Endothelial cell of umbilical vein (primary cell): ENCODE results near the gene DNAJB1. TPM values are rescaled to one million over a fixed set of nuclear protein-coding genes. Genes with fewer than 3 reads are reported as not detected.

Experiments
- BruUV-seq: library from RNA; stranded (reverse); fragments of 400-500 nt; replicated peaks from 2 replicates; lab custom pipeline; 2021; lab: Mats Ljungman, UMichigan
- CTCF ChIA-PET: fragments of 300-600, 350-600 bp; sonication (Branson Sonifier 250); formaldehyde crosslinking; loops from one replicate; lab custom pipeline; 2021; ENCODE audit warnings: antibody characterized with exemption, inconsistent platforms; lab: Charles Lee
- POLR2A ChIA-PET: fragments of 300-600, 350-600 bp; sonication (Branson Sonifier 250); formaldehyde crosslinking; loops from one replicate; lab custom pipeline; 2021; ENCODE audit warnings: antibody characterized with exemption, inconsistent platforms; lab: Charles Lee
- DNase-seq: peaks from one replicate; pipeline ENCODE4 v3.0.0-alpha.2; 2011; ENCODE audit warnings: low read depth, low spot score
- FAIRE-seq: peaks from 2 replicates; lab custom pipeline; 2011; peaks lifted over from hg19 to GRCh38; lab: Jason Lieb, UNC
- H2AFZ ChIP-seq: 2 replicates; pipeline ENCODE4 v1.6.0; 2012; ENCODE audit warnings: low read depth, low read length, control low read depth, inconsistent platforms
- H3K27ac ChIP-seq: 2 replicates; pipeline ENCODE4 v1.5.1; 2011; ENCODE audit warnings: low read depth, mild to moderate bottlenecking, control low read depth, low read length, moderate library complexity; ENCODE audit not compliant: insufficient read depth
- H3K27me3 ChIP-seq, 2 experiments: 2 replicates each; pipeline versions ENCODE4 v1.6.0 to v1.6.1; 2011; ENCODE audit warnings: low read length in 2 of 2, mixed read lengths in 1 of 2; ENCODE audit not compliant: control insufficient read depth in 2 of 2, insufficient read depth in 2 of 2
- H3K36me3 ChIP-seq, 2 experiments: 2 replicates in 1 of 2; 3 replicates in 1 of 2; pipeline ENCODE4 v1.5.1; 2011; ENCODE audit warnings: low read length in 2 of 2, mild to moderate bottlenecking in 1 of 2, moderate library complexity in 1 of 2; ENCODE audit not compliant: control insufficient read depth in 2 of 2, insufficient read depth in 2 of 2; ENCODE audit errors: extremely low read depth in 1 of 2
- H3K4me1 ChIP-seq: 3 replicates; pipeline ENCODE4 v1.5.1; 2011; ENCODE audit warnings: mild to moderate bottlenecking, low read length; ENCODE audit not compliant: control insufficient read depth, insufficient read depth; ENCODE audit errors: extremely low read depth
- H3K4me2 ChIP-seq: 2 replicates; pipeline ENCODE4 v1.6.1; 2011; ENCODE audit warnings: low read length, control low read depth, mixed read lengths; ENCODE audit not compliant: insufficient read depth
- H3K4me3 ChIP-seq, 3 experiments: fragments of 200-600 bp in 1 of 3; sonication (generic), shearing (Covaris generic) in 1 of 3; replicated peaks in 1 of 3; 2 replicates each; pipeline ENCODE4 v1.5.1; 2011 to 2016; ENCODE audit warnings: control low read depth in 3 of 3, low read length in 3 of 3, mild to moderate bottlenecking in 2 of 3, inconsistent platforms in 1 of 3, low read depth in 1 of 3, moderate library complexity in 1 of 3; ENCODE audit not compliant: insufficient read depth in 1 of 3
- H3K79me2 ChIP-seq: 2 replicates; pipeline ENCODE4 v1.6.0; 2012; ENCODE audit warnings: low read length, inconsistent platforms; ENCODE audit not compliant: control insufficient read depth, insufficient read depth
- H3K9ac ChIP-seq: replicated peaks from 2 replicates; pipeline ENCODE3; 2011; ENCODE audit warnings: low read length, control low read depth; ENCODE audit not compliant: insufficient read depth; ENCODE audit errors: extremely low read depth
- H3K9me1 ChIP-seq: replicated peaks from 3 replicates; pipeline ENCODE4 v1.6.0; 2011; ENCODE audit warnings: mild to moderate bottlenecking, low read length; ENCODE audit not compliant: control insufficient read depth, insufficient read depth; ENCODE audit errors: extremely low read depth
- H3K9me3 ChIP-seq: replicated peaks from 2 replicates; pipeline ENCODE4 v1.5.1; 2012; ENCODE audit warnings: low read length, inconsistent platforms; ENCODE audit not compliant: control insufficient read depth, insufficient read depth
- H4K20me1 ChIP-seq: replicated peaks from 2 replicates; pipeline ENCODE3; 2011; ENCODE audit warnings: mild to moderate bottlenecking, low read length; ENCODE audit not compliant: control insufficient read depth, insufficient read depth; ENCODE audit errors: extremely low read depth
- EZH2 ChIP-seq: IDR thresholded peaks from 2 replicates; pipeline ENCODE4 v1.6.1; 2012; ENCODE audit warnings: borderline replicate concordance, low read depth, mild to moderate bottlenecking, moderate library complexity, low read length, inconsistent platforms; ENCODE audit not compliant: severe bottlenecking
- FOS ChIP-seq: IDR thresholded peaks from 2 replicates; pipeline ENCODE4 v1.6.1; 2011; ENCODE audit warnings: mild to moderate bottlenecking, low read length, moderate library complexity, borderline replicate concordance; ENCODE audit not compliant: insufficient read depth
- GATA2 ChIP-seq: IDR thresholded peaks from 2 replicates; pipeline ENCODE4 v1.7.0; 2011; ENCODE audit warnings: low read depth, mild to moderate bottlenecking, moderate library complexity, mixed read lengths, low read length; ENCODE audit not compliant: insufficient read length, insufficient read depth
- JUN ChIP-seq: IDR thresholded peaks from 2 replicates; pipeline ENCODE4 v1.6.1; 2011; ENCODE audit warnings: borderline replicate concordance, low read depth; ENCODE audit not compliant: insufficient read length, insufficient read depth
- MYC ChIP-seq: IDR thresholded peaks from one replicate; pipeline ENCODE4 v1.6.1; 2011; ENCODE audit warnings: mild to moderate bottlenecking, low read depth, low read length
- POLR2A ChIP-seq: IDR thresholded peaks from 2 replicates; pipeline ENCODE4 v1.6.1; 2012; ENCODE audit warnings: low read depth, mild to moderate bottlenecking, control low read depth, low read length
- POLR2AphosphoS5 ChIP-seq: IDR thresholded peaks from 2 replicates; pipeline ENCODE4 v1.6.1; 2012; ENCODE audit warnings: low read depth, mild to moderate bottlenecking, control low read depth, low read length, moderate library complexity; ENCODE audit not compliant: insufficient read depth
- dilution Hi-C: fragments of 300-500 bp; cut with MboI; formaldehyde crosslinking; loops from one replicate; pipeline ENCODE4 v1.15.0; 2019; ENCODE audit warnings: low sequenced_read_pairs; ENCODE audit not compliant: extremely low pct_ligation_motif_present
- intact Hi-C: fragments of 100-400 bp; cut with micrococcal nuclease; formaldehyde crosslinking; loops from one replicate; pipeline ENCODE4 v1.10.0; 2022
- polyA plus RNA-seq, 4 experiments: library from polyadenylated mRNA; depleted of rRNA in 3 of 4; stranded (reverse) in 3 of 4; unstranded in 1 of 4; fragments of >200 nt; gene quantifications; 2 replicates each; pipeline versions ENCODE4 v1.2.1 to v1.2.3, GENCODE V29; 2011 to 2012; ENCODE audit warnings: missing spikeins in 1 of 4
- total RNA-seq: library from RNA; stranded (reverse); gene quantifications from 2 replicates; pipeline ENCODE4 v1.2.3, GENCODE V29; 2021
- TF ChIP-seq, protein P1 (sequence below), 2 donors: IDR thresholded peaks; 1 replicate in 1 of 2; 2 replicates in 1 of 2; pipeline ENCODE4 v1.5.1; 2011; ENCODE audit warnings: low read length in 2 of 2, mild to moderate bottlenecking in 2 of 2, moderate library complexity in 2 of 2, control low read depth in 1 of 2, inconsistent platforms in 1 of 2, low read depth in 1 of 2; ENCODE audit not compliant: insufficient read depth in 1 of 2; ENCODE audit errors: extremely low read depth in 1 of 2
- TF ChIP-seq, protein P2 (sequence below): IDR thresholded peaks from 2 replicates; pipeline ENCODE4 v1.6.1; 2011; ENCODE audit not compliant: insufficient read depth, insufficient read length

The DNAJB1 gene
- total and polyA plus RNA-seq, 2 donors (not counting 3 experiments of a cell fraction or from before 2014, with no cell fraction given) = 58.6 to 59.8 TPM

DNA sequence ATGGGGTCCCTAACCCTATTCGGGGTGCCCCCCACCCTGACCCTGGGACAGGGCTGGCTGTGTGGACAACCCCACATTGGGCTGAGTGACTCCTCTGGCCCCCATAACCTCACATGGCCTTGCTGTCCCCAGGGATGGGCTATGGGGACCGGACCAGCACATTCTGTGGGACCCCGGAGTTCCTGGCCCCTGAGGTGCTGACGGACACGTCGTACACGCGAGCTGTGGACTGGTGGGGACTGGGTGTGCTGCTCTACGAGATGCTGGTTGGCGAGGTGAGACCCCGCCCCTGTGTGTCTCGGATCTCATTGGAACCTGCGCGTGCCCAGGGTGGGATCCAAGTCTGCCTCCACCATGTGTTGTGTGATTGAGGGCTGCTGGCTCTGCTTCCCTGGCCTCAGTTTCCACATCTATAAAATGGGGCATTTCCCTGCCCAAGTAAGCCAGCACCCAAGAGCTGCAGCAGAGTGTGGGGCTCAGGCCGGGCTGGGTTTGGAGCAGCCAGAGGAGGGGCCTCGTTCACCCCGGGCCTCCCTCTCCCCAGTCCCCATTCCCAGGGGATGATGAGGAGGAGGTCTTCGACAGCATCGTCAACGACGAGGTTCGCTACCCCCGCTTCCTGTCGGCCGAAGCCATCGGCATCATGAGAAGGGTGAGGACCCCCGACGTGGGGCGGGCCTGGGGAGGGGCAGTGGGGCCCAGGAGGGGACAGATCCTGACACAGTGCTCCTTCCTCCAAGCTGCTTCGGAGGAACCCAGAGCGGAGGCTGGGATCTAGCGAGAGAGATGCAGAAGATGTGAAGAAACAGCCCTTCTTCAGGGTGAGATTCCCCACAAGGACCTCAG lies 47.9 kb downstream of the DNAJB1 start:
- ChIA-PET POLR2A (no interaction called here), CTCF (interaction anchor here (0.5 kb wide), 1 partner anchor 290 kb away, joined by 3 read pairs; no protein-coding TSS in a partner anchor)
- H3K9me1 ChIP-seq = no peaks in the 10 kb centered on the region
- no peak overlapping the region for H3K4me2 ChIP-seq
- no peaks in the 10 kb centered on the region for H3K27me3 ChIP-seq
- TSS peak; percentile 60 for BruUV-seq
- FAIRE-seq (no peak), DNase-seq (no peak)
- no peaks in the 10 kb centered on the region for H3K9me3 ChIP-seq
- H4K20me1 ChIP-seq = no peaks in the 10 kb centered on the region
- no peak overlapping the region for H2AFZ ChIP-seq
- TF ChIP-seq FOS (no peak), GATA2 (no peak), EZH2 (no peak), POLR2AphosphoS5 (no peak), JUN (no peak), MYC (no peak), POLR2A (no peak)
- TF ChIP-seq, protein P1, sequence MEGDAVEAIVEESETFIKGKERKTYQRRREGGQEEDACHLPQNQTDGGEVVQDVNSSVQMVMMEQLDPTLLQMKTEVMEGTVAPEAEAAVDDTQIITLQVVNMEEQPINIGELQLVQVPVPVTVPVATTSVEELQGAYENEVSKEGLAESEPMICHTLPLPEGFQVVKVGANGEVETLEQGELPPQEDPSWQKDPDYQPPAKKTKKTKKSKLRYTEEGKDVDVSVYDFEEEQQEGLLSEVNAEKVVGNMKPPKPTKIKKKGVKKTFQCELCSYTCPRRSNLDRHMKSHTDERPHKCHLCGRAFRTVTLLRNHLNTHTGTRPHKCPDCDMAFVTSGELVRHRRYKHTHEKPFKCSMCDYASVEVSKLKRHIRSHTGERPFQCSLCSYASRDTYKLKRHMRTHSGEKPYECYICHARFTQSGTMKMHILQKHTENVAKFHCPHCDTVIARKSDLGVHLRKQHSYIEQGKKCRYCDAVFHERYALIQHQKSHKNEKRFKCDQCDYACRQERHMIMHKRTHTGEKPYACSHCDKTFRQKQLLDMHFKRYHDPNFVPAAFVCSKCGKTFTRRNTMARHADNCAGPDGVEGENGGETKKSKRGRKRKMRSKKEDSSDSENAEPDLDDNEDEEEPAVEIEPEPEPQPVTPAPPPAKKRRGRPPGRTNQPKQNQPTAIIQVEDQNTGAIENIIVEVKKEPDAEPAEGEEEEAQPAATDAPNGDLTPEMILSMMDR (IDR thresholded peaks at IDR 0.05; ENCODE audit: extremely low read depth in 1 of 2, insufficient read depth in 1 of 2, low read depth in 1 of 2, low read length in 2 of 2) = no peak
- TF ChIP-seq, protein P2, sequence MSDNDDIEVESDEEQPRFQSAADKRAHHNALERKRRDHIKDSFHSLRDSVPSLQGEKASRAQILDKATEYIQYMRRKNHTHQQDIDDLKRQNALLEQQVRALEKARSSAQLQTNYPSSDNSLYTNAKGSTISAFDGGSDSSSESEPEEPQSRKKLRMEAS = no peak
- dilution Hi-C loops = no loop called here
- H3K4me1 ChIP-seq = peaks cover 16% of the 10 kb centered on the region
- intact Hi-C loops = loop anchor here (5.0 kb wide), 1 partner anchor 323 kb away; no protein-coding TSS in a partner anchor
- H3K4me3 ChIP-seq = no peak overlapping the region
- H3K27ac ChIP-seq = no peak overlapping the region
- H3K79me2 ChIP-seq = no peaks in the 10 kb centered on the region
- peaks cover 8 to 28% of the 10 kb centered on the region in 2 experiments for H3K36me3 ChIP-seq
- no peak overlapping the region for H3K9ac ChIP-seq
